Endothelial cell of umbilical vein (primary cell): Measurements from ENCODE around the gene RNF213. TPM values are rescaled to one million over a fixed set of nuclear protein-coding genes. Genes with fewer than 3 reads are reported as not detected.

ENCODE experiments used
- BruUV-seq: library from RNA; stranded (reverse); fragments of 400-500 nt; replicated peaks from 2 replicates; lab custom pipeline; 2021; lab: Mats Ljungman, UMichigan
- CTCF ChIA-PET: fragments of 300-600, 350-600 bp; sonication (Branson Sonifier 250); formaldehyde crosslinking; loops from one replicate; lab custom pipeline; 2021; ENCODE audit warnings: antibody characterized with exemption, inconsistent platforms; lab: Charles Lee
- POLR2A ChIA-PET: fragments of 300-600, 350-600 bp; sonication (Branson Sonifier 250); formaldehyde crosslinking; loops from one replicate; lab custom pipeline; 2021; ENCODE audit warnings: antibody characterized with exemption, inconsistent platforms; lab: Charles Lee
- DNase-seq: peaks from one replicate; pipeline ENCODE4 v3.0.0-alpha.2; 2011; ENCODE audit warnings: low read depth, low spot score
- FAIRE-seq: peaks from 2 replicates; lab custom pipeline; 2011; peaks lifted over from hg19 to GRCh38; lab: Jason Lieb, UNC
- H2AFZ ChIP-seq: 2 replicates; pipeline ENCODE4 v1.6.0; 2012; ENCODE audit warnings: low read depth, low read length, control low read depth, inconsistent platforms
- H3K27ac ChIP-seq: 2 replicates; pipeline ENCODE4 v1.5.1; 2011; ENCODE audit warnings: low read depth, mild to moderate bottlenecking, control low read depth, low read length, moderate library complexity; ENCODE audit not compliant: insufficient read depth
- H3K27me3 ChIP-seq, 2 experiments: 2 replicates each; pipeline versions ENCODE4 v1.6.0 to v1.6.1; 2011; ENCODE audit warnings: low read length in 2 of 2, mixed read lengths in 1 of 2; ENCODE audit not compliant: control insufficient read depth in 2 of 2, insufficient read depth in 2 of 2
- H3K36me3 ChIP-seq, 2 experiments: 2 replicates in 1 of 2; 3 replicates in 1 of 2; pipeline ENCODE4 v1.5.1; 2011; ENCODE audit warnings: low read length in 2 of 2, mild to moderate bottlenecking in 1 of 2, moderate library complexity in 1 of 2; ENCODE audit not compliant: control insufficient read depth in 2 of 2, insufficient read depth in 2 of 2; ENCODE audit errors: extremely low read depth in 1 of 2
- H3K4me1 ChIP-seq: 3 replicates; pipeline ENCODE4 v1.5.1; 2011; ENCODE audit warnings: mild to moderate bottlenecking, low read length; ENCODE audit not compliant: control insufficient read depth, insufficient read depth; ENCODE audit errors: extremely low read depth
- H3K4me2 ChIP-seq: 2 replicates; pipeline ENCODE4 v1.6.1; 2011; ENCODE audit warnings: low read length, control low read depth, mixed read lengths; ENCODE audit not compliant: insufficient read depth
- H3K4me3 ChIP-seq, 3 experiments: fragments of 200-600 bp in 1 of 3; sonication (generic), shearing (Covaris generic) in 1 of 3; replicated peaks in 1 of 3; 2 replicates each; pipeline ENCODE4 v1.5.1; 2011 to 2016; ENCODE audit warnings: control low read depth in 3 of 3, low read length in 3 of 3, mild to moderate bottlenecking in 2 of 3, inconsistent platforms in 1 of 3, low read depth in 1 of 3, moderate library complexity in 1 of 3; ENCODE audit not compliant: insufficient read depth in 1 of 3
- H3K79me2 ChIP-seq: 2 replicates; pipeline ENCODE4 v1.6.0; 2012; ENCODE audit warnings: low read length, inconsistent platforms; ENCODE audit not compliant: control insufficient read depth, insufficient read depth
- H3K9ac ChIP-seq: replicated peaks from 2 replicates; pipeline ENCODE3; 2011; ENCODE audit warnings: low read length, control low read depth; ENCODE audit not compliant: insufficient read depth; ENCODE audit errors: extremely low read depth
- H3K9me1 ChIP-seq: replicated peaks from 3 replicates; pipeline ENCODE4 v1.6.0; 2011; ENCODE audit warnings: mild to moderate bottlenecking, low read length; ENCODE audit not compliant: control insufficient read depth, insufficient read depth; ENCODE audit errors: extremely low read depth
- H3K9me3 ChIP-seq: replicated peaks from 2 replicates; pipeline ENCODE4 v1.5.1; 2012; ENCODE audit warnings: low read length, inconsistent platforms; ENCODE audit not compliant: control insufficient read depth, insufficient read depth
- H4K20me1 ChIP-seq: replicated peaks from 2 replicates; pipeline ENCODE3; 2011; ENCODE audit warnings: mild to moderate bottlenecking, low read length; ENCODE audit not compliant: control insufficient read depth, insufficient read depth; ENCODE audit errors: extremely low read depth
- CTCF ChIP-seq, 2 donors: IDR thresholded peaks; 1 replicate in 1 of 2; 2 replicates in 1 of 2; pipeline ENCODE4 v1.5.1; 2011; ENCODE audit warnings: low read length in 2 of 2, mild to moderate bottlenecking in 2 of 2, moderate library complexity in 2 of 2, control low read depth in 1 of 2, inconsistent platforms in 1 of 2, low read depth in 1 of 2; ENCODE audit not compliant: insufficient read depth in 1 of 2; ENCODE audit errors: extremely low read depth in 1 of 2
- EZH2 ChIP-seq: IDR thresholded peaks from 2 replicates; pipeline ENCODE4 v1.6.1; 2012; ENCODE audit warnings: borderline replicate concordance, low read depth, mild to moderate bottlenecking, moderate library complexity, low read length, inconsistent platforms; ENCODE audit not compliant: severe bottlenecking
- FOS ChIP-seq: IDR thresholded peaks from 2 replicates; pipeline ENCODE4 v1.6.1; 2011; ENCODE audit warnings: mild to moderate bottlenecking, low read length, moderate library complexity, borderline replicate concordance; ENCODE audit not compliant: insufficient read depth
- dilution Hi-C: fragments of 300-500 bp; cut with MboI; formaldehyde crosslinking; loops from one replicate; pipeline ENCODE4 v1.15.0; 2019; ENCODE audit warnings: low sequenced_read_pairs; ENCODE audit not compliant: extremely low pct_ligation_motif_present
- intact Hi-C: fragments of 100-400 bp; cut with micrococcal nuclease; formaldehyde crosslinking; loops from one replicate; pipeline ENCODE4 v1.10.0; 2022
- polyA plus RNA-seq, 4 experiments: library from polyadenylated mRNA; depleted of rRNA in 3 of 4; stranded (reverse) in 3 of 4; unstranded in 1 of 4; fragments of >200 nt; gene quantifications; 2 replicates each; pipeline versions ENCODE4 v1.2.1 to v1.2.3, GENCODE V29; 2011 to 2012; ENCODE audit warnings: missing spikeins in 1 of 4
- total RNA-seq: library from RNA; stranded (reverse); gene quantifications from 2 replicates; pipeline ENCODE4 v1.2.3, GENCODE V29; 2021
- TF ChIP-seq, protein P1 (sequence below): IDR thresholded peaks from 2 replicates; pipeline ENCODE4 v1.6.1; 2011; ENCODE audit not compliant: insufficient read depth, insufficient read length

The RNF213 gene
- total and polyA plus RNA-seq, 2 donors (not counting 3 experiments of a cell fraction or from before 2014, with no cell fraction given) = 36.5 to 116 TPM

GRCh38 chr17:80372922-80373570 lies 112.4 kb downstream of the RNF213 start:
- dilution Hi-C loops (no loop called here), intact Hi-C loops (no loop called here)
- H3K27me3 ChIP-seq = no peaks in the 10 kb centered on the region
- no peaks in the 10 kb centered on the region for H4K20me1 ChIP-seq
- peaks cover 27 to 51% of the 10 kb centered on the region in 2 experiments for H3K36me3 ChIP-seq
- no peak overlapping the region for H3K27ac ChIP-seq
- no peak overlapping the region for H3K4me3 ChIP-seq
- no peaks in the 10 kb centered on the region for H3K79me2 ChIP-seq
- H2AFZ ChIP-seq = no peak overlapping the region
- DNase-seq = no peak
- H3K9me1 ChIP-seq = no peaks in the 10 kb centered on the region
- H3K9me3 ChIP-seq = no peaks in the 10 kb centered on the region
- POLR2A ChIA-PET = interaction anchor here (0.7 kb wide), 1 partner anchor 46 kb away, joined by 7 read pairs; no protein-coding TSS in a partner anchor
- no peaks in the 10 kb centered on the region for H3K4me1 ChIP-seq
- no TSS peak for BruUV-seq
- H3K4me2 ChIP-seq = no peak overlapping the region
- no peak overlapping the region for H3K9ac ChIP-seq
- TF ChIP-seq, protein P1, sequence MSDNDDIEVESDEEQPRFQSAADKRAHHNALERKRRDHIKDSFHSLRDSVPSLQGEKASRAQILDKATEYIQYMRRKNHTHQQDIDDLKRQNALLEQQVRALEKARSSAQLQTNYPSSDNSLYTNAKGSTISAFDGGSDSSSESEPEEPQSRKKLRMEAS = no peak
- TF ChIP-seq CTCF (IDR thresholded peaks at IDR 0.05; ENCODE audit: extremely low read depth in 1 of 2, insufficient read depth in 1 of 2, low read depth in 1 of 2, low read length in 2 of 2) = no peak
- TF ChIP-seq EZH2 = no peak
- no peak for TF ChIP-seq FOS
- FAIRE-seq = no peak
- CTCF ChIA-PET = no interaction called here
